ENCODE data around the gene DUOXA2.
A peak's percentile ranks its signal among the peaks of the same experiment; 100 is the strongest.

DUOXA2 gene

GRCh38 chr15:45138814-45139765, 25.0 kb downstream of the DUOXA2 start:
- no peak for DNase-seq

- DNase-seq, result no peak
Measured at GRCh38 chr15:45139770-45140169, 25.6 kb downstream of the DUOXA2 start.

- DNase-seq, result no peak
Measured at GRCh38 chr15:45140557-45141250, 26.6 kb downstream of the DUOXA2 start.

GRCh38 chr15:45141386-45141785, 27.3 kb downstream of the DUOXA2 start:
- no peak for DNase-seq

- DNase-seq, result no peak
Measured at GRCh38 chr15:45143056-45143455, 28.9 kb downstream of the DUOXA2 start.

- DNase-seq, result no peak
Measured at GRCh38 chr15:45143946-45144345, 29.8 kb downstream of the DUOXA2 start.

- no peak for DNase-seq
Measured at GRCh38 chr15:45144775-45145174, 30.6 kb downstream of the DUOXA2 start.

- DNase-seq, result no peak
Measured at GRCh38 chr15:45146405-45146804, 32.3 kb downstream of the DUOXA2 start.

- DNase-seq, result no peak
Measured at GRCh38 chr15:45147606-45148005, 33.5 kb downstream of the DUOXA2 start.

- DNase-seq, result no peak
Measured at GRCh38 chr15:45148076-45149059, 34.2 kb downstream of the DUOXA2 start.

GRCh38 chr15:45149060-45149459, 34.9 kb downstream of the DUOXA2 start:
- DNase-seq, result no peak

- DNase-seq, result no peak
Measured at GRCh38 chr15:45150481-45150880, 36.4 kb downstream of the DUOXA2 start.

GRCh38 chr15:45150997-45151396, 36.9 kb downstream of the DUOXA2 start:
- DNase-seq, result no peak

- no peak for DNase-seq
Measured at GRCh38 chr15:45151998-45152828, 38.1 kb downstream of the DUOXA2 start.

GRCh38 chr15:45155739-45156138, 41.6 kb downstream of the DUOXA2 start:
- no peak for DNase-seq

GRCh38 chr15:45156744-45157455, 42.8 kb downstream of the DUOXA2 start:
- DNase-seq, result no peak

GRCh38 chr15:45157974-45158373, 43.8 kb downstream of the DUOXA2 start:
- no peak for DNase-seq

- DNase-seq, result no peak
Measured at GRCh38 chr15:45161666-45162065, 47.5 kb downstream of the DUOXA2 start.

- DNase-seq, result peak; percentile 56 to 57
Measured at GRCh38 chr15:45162771-45163507, 48.8 kb downstream of the DUOXA2 start.

- DNase-seq, result no peak
Measured at GRCh38 chr15:45163508-45163856, 49.4 kb downstream of the DUOXA2 start.

GRCh38 chr15:45164914-45165313, 50.8 kb downstream of the DUOXA2 start:
- no peak for DNase-seq
